Fibroblast of skin of left biceps (primary cell): ENCODE results near the gene RASAL1.

Source experiments
- DNase-seq, 2 experiments: peaks; one replicate each; pipeline ENCODE4 v3.0.0-alpha.2; 2013; ENCODE audit warnings: low read depth in 2 of 2

RASAL1 gene

DNA sequence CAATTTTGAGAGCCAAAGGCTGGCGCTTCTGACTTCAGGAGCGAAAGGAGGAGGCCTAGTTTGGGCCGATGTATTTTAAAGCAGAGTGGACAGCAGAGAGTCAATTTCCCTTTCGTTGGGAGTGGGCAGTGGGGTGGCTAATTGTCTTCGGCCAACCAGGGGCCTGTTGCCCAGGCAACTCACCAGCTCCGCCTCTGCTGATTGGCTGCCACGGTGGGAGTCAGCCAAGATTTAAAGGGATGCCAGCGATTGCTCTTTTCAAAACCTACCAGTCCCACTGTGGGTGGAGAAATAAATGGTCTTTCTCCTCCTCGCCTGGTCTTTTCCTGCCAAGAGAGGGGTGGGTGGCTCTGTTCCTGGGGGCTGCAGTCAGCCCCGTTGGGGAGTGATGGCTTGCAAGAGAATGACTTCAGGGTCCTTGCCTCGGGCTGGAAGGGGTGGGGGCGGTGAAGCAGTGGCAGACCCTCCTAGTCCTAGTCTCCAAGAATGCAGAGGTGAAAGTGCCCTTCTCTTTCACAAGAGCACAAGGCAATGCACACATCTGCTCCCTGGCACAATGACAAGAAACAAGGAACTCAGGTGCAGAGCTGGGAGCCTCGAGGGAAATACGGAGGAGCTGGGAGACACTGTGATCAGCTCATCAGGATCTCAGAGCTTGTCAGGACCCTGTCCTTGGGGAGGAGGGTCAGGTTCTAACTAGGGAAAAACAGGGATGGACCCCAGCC is 37.7 kb downstream of the RASAL1 start:
- DNase-seq, result no peak

DNA sequence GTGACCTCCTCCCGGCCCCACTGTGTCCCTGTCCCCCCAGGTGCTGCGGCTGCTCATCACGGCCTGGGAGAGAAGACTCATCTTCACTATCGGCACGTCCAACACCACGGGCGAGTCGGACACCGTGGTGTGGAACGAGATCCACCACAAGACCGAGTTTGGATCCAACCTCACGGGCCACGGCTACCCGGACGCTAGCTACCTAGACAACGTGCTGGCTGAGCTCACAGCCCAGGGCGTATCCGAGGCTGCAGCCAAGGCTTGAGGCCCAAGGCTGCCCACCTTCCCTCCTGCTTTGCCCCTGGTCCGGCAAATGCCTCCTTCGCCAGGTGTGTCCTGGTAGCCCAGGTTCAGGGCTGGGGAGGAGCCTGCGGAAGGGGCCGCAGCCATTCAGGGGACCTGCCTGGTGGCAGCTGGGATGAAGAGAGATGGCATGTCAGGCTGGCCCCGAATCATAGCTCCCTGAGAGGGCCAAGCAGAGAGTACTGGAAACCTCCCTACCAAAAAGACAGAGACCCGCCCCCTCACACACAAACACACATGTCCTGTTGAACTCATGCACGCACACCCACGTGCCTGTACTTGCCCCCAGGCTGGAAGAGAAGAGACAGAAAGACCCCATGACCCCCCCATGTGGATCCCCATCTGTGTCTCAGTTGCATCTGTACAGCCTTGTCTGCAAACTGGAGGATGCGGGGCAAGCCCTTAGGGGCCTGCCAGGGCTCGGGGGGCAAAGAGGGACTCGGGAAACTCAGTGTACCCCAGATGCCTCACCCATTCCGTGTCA is 38.7 kb downstream of the RASAL1 start:
- DNase-seq, result no peak

DNA sequence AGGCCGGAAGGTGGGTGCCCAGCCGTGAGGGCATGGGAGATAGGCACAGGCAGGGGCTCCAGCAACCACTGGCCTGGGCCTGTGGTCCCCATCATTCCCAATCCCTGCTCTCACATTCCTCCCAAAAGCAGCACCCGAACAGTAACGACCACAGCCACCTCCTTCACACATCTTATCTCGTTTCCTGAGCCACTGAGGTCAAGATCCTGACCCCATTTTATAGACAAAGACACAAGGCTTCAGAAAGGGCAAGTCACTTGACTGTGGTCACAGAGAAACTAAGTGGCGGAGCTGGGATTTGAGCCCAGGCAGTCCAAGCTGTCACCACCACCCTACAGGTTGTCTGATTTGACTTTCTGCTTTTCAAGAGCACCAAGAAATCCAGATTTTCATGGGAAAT is 40.2 kb downstream of the RASAL1 start:
- DNase-seq, result no peak

DNA sequence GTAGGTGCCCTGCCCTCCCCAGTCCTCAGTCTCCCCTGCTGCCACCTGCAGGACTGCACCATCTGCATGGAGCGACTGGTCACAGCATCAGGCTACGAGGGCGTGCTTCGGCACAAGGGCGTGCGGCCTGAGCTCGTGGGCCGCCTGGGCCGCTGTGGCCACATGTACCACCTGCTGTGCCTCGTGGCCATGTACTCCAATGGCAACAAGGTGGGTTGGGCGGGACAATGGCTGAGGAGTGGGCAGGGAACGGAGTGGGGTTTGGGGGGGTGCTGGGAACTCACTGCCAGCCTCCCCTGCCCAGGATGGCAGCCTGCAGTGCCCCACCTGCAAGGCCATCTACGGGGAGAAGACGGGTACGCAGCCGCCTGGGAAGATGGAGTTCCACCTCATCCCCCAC is 40.8 kb downstream of the RASAL1 start:
- DNase-seq, result no peak

DNA sequence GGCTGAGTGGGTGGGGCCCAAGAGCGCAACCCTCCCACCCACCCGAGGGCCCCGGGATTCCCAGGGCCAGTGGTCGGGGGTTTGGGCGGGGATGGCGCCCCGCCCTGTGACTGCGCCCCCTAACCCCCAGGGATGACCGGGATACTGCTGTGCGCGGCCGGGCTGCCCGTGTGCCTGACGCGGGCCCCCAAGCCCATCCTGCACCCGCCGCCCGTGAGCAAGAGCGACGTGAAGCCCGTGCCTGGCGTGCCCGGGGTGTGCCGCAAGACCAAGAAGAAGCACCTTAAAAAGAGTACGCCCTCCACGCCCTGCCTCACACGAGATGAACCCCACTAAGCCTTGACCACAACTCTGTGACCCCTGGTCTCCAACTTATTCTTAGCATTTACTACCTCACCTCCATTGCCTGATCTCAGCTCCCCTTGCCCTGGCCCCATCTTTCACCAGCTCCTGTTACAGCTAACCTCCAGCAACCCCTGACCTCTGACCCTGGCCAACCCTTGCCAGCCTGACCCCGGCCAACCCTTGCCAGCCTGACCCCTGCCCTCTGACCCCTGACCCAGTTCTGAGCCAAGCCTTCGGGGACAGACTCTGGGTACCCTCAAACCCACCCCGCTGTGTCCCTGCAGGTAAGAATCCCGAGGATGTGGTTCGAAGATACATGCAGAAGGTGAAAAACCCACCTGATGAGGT is 42.0 kb downstream of the RASAL1 start:
- DNase-seq, result no peak

DNA sequence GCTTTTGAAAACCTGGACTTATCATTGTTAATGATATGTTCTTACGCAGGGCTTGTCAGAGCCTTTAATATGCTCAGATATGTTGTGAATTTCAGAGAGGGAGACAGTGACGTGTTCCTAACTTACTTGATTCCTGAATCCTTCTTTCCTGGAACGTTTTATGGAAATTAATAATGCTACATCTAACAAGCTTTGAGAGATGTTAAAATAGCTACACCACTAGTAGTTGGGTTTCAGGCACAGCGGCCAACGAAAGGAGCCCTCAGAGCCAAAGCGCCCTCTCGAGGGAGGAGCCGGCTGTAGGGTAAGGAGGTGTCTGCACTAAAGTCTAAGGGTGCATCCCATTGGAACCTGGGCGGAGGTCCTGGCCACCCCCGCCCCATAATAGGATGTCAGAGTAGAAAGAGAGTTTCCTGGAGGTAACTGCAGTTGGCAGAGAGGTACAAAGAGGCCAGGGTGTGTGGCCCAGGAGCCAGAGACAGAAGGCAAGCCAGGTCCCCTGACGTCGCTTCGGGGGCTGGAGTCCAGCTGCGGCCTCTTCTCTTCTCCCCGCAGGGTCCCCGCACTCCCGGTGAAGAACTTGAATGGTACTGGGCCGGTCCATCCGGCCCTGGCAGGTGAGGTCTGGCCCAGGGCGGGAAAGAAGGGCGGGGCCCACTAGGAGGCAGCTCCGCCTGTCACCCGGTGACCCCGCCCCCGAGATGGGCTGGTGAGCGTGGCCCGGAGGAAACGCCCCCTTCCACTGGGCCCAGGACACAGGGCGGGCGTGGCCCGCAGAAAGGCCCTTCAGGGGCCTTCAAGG is 42.8 kb downstream of the RASAL1 start:
- DNase-seq, result no peak

DNA sequence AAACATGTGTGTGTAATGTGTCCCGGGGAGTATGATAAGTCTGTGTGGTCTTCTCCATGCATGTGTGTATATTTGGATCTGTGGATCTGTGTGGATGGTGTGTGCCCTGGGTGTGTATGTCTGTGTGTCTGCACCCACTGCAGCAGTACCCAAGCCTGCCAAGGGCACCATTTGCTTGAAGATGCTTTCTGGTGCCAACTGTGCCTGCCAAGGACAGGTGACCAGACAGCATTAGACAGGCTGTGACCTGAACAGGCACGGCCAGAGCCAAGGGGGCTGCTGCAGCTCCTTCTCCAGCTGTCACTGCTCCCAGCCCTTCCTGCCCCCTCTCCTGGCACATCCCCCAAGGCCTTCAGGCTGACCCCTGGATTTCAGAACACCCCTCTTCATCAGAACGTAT is 44.1 kb downstream of the RASAL1 start:
- no peak for DNase-seq

DNA sequence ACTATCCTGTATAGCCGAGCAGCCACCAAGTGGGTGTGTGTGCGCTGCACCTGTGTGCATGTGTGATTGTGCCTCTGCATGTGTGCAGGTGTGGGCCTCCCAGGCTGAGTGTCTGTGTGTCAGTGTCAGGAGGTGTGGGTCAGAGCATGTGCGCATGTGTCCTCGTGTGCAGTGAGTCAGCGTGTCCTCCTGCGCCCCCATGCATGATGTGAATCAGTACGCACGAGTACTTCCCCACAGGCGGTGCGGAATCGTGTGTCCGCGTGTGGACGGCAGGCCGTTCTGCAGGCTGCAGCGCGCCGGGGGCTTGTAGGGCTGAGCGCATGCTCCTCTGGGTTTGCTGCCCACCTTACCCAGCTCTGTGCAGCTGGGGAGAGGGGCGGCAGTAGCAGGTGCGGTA is 44.8 kb downstream of the RASAL1 start:
- DNase-seq, result no peak

DNA sequence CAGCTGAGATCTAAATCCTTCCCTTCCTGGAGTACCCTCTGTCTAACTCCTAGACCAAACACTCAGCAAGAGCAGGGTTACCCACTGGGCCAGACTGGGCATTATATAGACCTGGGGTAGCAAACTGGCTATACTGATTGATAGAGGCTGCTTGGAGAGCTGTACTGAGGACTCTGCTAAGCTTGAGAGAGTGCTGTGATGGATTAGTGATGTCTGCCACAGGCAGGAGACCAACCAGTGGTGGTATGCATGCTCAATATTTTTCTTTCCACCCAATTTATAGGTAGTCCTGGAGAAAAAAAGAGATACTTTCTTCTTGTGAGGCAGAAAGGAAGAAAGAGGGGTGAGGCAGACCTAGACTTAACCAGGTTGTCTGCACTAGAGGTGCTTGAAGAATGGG is 45.7 kb downstream of the RASAL1 start:
- DNase-seq, result no peak

DNA sequence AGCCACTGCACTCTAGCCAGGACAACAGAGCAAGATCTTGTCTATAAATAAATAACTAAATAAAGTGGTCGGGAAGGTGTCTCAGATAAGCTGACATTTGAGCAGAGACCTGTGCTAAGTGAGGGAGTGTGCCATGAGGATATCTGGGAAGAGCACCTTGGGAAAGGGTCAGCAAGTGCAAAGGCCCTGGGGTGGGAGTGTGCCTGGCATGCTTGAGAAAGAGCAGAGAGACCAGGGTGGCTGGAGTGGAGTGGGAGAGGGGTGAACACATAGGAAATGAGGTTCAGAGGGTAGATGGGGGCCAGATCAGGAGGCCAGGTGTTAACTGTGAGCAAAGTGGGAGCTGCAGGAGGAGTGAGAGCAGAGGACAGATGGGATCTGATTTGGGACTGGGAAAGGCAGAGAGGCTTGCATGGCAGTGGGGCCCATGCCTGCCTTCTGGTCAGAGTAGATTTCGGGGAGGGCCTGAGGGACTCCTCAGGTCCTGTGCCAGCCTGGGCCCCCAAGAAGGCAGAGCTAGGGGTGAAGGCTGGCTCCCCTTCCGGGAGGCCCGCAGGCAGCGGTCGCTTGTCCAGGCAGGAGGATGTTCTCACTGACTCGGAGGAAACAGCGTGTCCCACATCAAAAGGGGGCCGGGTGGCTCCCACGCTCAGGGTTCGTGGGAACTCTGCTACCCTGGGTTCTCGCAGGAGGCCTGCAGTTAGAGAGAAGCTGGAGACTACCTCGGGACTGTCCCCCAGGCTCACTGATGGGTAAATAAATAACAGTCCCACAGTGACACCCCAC is 46.4 kb downstream of the RASAL1 start:
- no peak for DNase-seq

DNA sequence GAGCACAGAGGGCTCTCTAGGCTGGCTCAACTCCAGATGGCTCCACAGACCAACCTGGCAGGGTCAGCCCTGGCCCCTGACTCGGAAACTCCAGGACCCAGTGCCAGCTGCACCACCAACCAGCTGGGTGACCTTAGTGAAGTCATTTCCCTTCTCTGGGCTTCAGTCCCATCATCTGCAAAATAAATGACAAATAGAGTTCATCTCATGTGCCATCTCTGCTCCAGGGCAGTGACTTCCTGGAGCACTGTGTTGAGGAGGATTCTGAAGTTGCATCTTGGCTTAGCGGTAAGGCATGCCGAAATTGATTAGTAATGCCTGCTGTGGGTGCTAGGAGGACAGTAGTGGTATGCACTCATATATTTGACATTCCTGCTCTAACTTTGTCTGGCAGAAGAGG is 47.5 kb downstream of the RASAL1 start:
- DNase-seq, result no peak

DNA sequence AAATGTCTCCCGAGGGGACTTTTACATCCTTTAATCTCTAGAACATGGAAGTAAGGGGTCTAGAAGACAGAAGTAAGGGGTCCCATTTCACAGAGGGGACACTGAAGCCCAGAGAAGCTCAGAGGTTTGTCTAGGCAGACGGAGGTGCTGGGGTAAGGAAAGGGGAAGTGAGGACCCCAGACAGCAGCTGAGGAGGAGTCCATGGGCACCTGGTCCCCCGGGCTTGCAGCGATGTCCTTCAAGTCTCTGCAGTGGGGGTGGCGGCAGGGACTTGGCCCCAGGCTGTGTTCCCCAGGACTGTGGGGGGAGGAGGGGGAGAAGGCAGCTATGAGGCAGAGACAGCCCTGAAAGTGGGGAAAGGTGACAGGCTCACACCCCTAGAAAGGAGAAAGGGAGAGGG is 48.4 kb downstream of the RASAL1 start:
- DNase-seq, result no peak

DNA sequence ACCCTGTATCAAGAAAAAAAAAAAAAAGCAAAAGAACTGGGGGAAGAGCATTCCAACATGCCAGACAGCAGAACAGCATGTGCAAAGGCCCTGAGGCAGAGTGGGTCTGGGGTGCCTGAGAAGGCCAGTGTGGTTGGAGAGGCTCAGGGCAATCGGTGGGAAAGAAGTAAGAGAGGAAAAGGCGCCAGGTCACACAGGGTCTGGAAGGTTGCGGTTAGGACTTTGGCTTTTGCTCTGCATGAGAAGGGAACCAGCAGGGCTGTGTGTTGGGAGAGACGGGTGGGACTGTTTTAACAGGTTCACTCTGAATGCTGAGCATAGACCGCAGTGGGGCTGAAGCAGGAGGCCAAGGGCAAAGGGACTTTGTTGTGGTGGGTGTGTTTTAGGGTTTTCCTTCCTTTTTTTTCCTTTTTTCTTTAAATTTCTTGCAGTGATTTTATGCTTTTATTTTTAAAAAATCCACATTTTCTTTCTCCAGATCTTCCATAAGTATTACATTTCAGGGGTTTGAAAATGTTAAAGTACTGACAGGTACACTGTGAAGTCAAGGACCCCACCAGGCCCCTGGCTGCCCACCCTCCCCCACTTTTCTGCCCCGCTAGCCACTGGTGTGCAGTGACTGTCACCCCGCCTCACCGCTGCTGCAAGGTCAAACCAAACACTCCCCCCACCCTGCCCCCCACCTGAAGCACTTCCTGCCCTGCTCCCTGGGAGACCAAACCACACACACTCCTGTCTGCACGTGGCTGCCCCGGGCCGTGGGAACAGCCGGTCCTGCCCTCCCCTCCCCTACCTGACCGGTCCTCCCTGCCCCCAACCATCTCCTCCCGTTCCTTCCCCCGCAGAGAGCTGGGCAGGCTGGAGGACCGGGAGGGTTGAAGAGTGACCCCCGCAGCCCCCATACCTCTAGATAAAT is 49.1 kb downstream of the RASAL1 start:
- no peak for DNase-seq

DNA sequence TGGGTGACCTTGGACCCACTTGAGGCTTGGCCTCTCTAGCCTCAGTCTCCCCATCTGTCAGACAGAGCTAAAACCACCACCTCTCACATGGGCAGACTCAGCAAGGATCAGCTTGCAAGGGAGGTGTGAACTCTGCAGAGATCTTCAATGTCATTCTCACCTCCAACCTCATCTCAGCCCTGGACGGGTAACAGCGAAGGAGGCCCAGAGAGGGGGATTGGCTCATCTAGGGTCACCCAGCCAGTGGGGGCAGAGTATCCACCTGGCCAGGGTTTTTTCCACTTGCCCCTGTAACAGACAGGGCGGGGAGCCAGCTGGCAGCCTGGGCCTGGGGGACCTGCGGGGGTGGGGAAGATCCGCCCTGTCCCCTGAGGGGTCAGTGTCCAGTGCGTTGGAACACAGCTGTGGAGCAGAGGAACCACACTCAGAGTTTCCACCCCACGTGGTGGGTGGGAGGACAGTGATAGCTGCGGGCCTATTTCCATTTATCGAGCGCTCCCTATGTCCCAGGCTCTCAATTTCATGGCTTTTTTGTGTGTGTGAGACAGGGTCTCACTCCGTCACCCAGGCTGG is 51.6 kb downstream of the RASAL1 start:
- no peak for DNase-seq

DNA sequence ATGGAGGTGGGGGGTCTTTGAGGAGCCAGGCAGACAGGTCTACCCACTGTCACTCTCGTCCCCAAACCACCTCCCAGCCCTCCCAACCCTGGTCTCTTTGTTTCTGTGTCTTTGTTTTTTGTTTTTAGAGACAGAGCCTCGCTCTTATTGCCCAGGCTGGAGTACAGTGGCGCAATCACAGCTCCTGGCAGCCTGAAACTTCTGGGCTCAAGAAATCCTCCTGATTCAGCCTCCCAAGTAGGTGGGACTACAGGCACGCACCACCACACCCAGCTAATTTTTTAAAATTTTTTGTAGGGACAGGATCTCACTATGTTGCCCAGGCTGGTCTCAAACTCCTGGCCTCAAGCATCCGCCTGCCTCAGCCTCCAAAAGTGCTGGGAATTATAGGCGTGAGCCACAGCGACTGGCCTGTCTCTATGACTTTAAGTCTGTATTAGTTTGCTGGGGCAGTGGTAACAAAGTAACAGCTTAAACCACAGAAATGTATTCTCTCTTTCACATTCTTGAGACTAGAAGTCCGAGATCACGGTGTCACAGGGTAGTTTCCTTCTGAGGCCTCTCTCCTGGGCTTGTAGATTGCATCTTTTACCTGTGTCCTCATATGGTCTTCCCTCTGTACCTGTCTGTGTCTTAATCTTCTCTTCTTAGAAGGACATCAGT is 52.9 kb downstream of the RASAL1 start:
- DNase-seq, result no peak

DNA sequence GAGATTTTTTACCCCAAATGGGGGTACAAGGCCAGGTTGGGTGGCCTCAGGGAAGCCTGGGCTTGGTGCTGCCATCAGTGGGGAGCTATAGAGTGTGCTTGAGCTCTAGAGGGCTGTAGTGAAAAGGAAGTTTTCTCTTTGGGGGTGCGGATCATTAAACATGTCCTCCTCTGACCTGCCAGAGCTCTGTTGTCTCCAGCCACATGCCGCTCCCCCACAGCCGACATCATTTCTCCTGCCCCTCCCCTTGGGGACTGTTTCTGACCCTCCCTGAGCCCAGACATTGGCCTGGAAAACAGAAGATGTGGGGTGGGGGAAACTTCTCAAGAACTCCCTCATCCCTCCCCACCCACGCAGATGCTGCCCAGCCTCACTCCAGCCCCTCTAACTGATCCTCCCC is 53.7 kb downstream of the RASAL1 start:
- DNase-seq, result no peak

DNA sequence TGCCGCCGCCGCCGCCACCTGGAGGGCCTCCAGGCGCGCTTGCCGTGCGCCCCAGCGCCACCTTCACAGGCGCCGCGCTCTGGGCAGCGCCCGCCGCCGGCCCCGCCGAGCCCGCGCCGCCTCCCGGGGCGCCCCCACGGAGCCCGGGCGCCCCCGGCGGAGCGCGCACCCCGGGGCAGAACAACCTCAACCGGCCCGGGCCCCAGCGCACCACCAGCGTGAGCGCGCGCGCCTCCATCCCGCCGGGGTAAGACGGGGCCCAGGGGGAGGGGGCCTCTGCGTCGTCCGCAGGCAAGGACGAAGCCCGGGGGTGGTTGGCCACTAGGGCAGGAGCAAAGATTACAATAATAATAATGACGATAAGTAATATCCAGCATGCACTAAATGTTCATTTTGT is 57.7 kb downstream of the RASAL1 start:
- DNase-seq, result no peak

DNA sequence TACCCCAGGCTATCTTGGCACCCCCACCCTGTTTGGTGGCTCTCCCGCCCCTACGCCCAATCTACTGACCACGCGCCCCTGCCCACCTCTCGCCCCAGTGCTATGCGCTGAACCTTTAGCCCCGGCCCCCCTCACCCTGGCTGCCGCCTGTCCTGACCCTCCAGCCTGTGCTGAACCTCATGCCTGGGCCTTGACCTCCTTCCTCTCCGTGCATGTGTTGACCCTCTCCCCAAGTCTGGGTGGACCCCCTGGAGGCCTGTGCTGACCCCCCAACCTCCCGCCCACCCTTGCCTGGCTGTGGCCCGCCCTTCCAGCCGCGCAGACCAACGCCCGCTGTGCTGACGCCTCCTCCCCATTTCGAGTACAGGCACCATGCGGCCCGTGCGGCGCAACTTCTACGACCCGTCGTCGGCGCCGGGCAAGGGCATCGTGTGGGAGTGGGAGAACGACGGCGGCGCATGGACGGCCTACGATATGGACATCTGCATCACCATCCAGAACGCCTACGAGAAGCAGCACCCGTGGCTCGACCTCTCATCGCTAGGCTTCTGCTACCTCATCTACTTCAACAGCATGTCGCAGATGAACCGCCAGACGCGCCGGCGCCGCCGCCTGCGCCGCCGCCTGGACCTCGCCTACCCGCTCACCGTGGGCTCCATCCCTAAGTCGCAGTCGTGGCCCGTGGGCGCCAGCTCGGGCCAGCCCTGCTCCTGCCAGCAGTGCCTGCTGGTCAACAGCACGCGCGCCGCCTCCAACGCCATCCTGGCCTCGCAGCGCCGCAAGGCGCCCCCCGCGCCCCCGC is 58.3 kb downstream of the RASAL1 start:
- DNase-seq, result no peak
